Fibroblast of lung (primary cell): ENCODE results near the gene HDLBP. TPM values are rescaled to one million over a fixed set of nuclear protein-coding genes. Genes with fewer than 3 reads are reported as not detected.

Source experiments
- DNase-seq, 2 donors: peaks; one replicate each; pipeline versions ENCODE4 v3.0.0 to v3.0.0-alpha.2; 2010; ENCODE audit warnings: low read depth in 2 of 2
- H2AFZ ChIP-seq: 2 replicates; pipeline ENCODE4 v1.5.1; 2012; ENCODE audit warnings: low read length, control low read depth, inconsistent platforms
- H3K27ac ChIP-seq: 2 replicates; pipeline ENCODE4 v1.5.1; 2011; ENCODE audit warnings: low read length, control low read depth; ENCODE audit not compliant: insufficient read depth
- H3K27me3 ChIP-seq: 2 replicates; pipeline ENCODE4 v1.5.1; 2011; ENCODE audit warnings: mild to moderate bottlenecking, low read length; ENCODE audit not compliant: control insufficient read depth, insufficient read depth
- H3K36me3 ChIP-seq: 2 replicates; pipeline ENCODE4 v1.5.1; 2011; ENCODE audit warnings: low read length; ENCODE audit not compliant: control insufficient read depth, insufficient read depth
- H3K4me1 ChIP-seq: 2 replicates; pipeline ENCODE4 v1.5.1; 2011; ENCODE audit warnings: low read length; ENCODE audit not compliant: control insufficient read depth, insufficient read depth; ENCODE audit errors: extremely low read depth
- H3K4me2 ChIP-seq: 2 replicates; pipeline ENCODE4 v1.5.1; 2011; ENCODE audit warnings: low read length, control low read depth; ENCODE audit not compliant: insufficient read depth; ENCODE audit errors: extremely low read depth
- H3K4me3 ChIP-seq, 4 experiments: fragments of 200-600 bp in 1 of 4; sonication (generic) in 1 of 4; replicated peaks in 1 of 4; 2 replicates each; pipeline ENCODE4 v1.5.1; 2011 to 2016; ENCODE audit warnings: low read length in 4 of 4, low read depth in 3 of 4, mild to moderate bottlenecking in 3 of 4, control low read depth in 2 of 4, inconsistent platforms in 1 of 4, mixed read lengths in 1 of 4; ENCODE audit not compliant: insufficient read depth in 1 of 4; ENCODE audit errors: control extremely low read depth in 1 of 4
- H3K79me2 ChIP-seq: 2 replicates; pipeline ENCODE4 v1.5.1; 2012; ENCODE audit warnings: mild to moderate bottlenecking, low read length, inconsistent platforms; ENCODE audit not compliant: control insufficient read depth, insufficient read depth
- H3K9ac ChIP-seq: 2 replicates; pipeline ENCODE4 v1.5.1; 2011; ENCODE audit warnings: mild to moderate bottlenecking, low read length, control low read depth; ENCODE audit not compliant: insufficient read depth
- H3K9me3 ChIP-seq: 2 replicates; pipeline ENCODE4 v1.5.1; 2012; ENCODE audit warnings: low read depth, low read length; ENCODE audit not compliant: control insufficient read depth, insufficient read depth
- H4K20me1 ChIP-seq: 2 replicates; pipeline ENCODE4 v1.5.1; 2011; ENCODE audit warnings: low read length; ENCODE audit not compliant: control insufficient read depth, insufficient read depth; ENCODE audit errors: extremely low read depth
- EZH2 ChIP-seq: IDR thresholded peaks from 2 replicates; pipeline ENCODE4 v1.5.1; 2012; ENCODE audit warnings: low read length, control low read depth, mild to moderate bottlenecking; ENCODE audit errors: missing control alignments
- polyA plus RNA-seq, 2 donors: library from polyadenylated mRNA; depleted of rRNA in 1 of 2; stranded (reverse) in 1 of 2; unstranded in 1 of 2; fragments of >200 nt; gene quantifications; 2 replicates each; pipeline ENCODE4 v1.2.1, GENCODE V29; 2011 to 2012; ENCODE audit warnings: missing spikeins in 1 of 2
- total RNA-seq: library from RNA; depleted of rRNA; stranded (reverse); fragments of >200 nt; gene quantifications from 2 replicates; pipeline ENCODE4 v1.2.1, GENCODE V29; 2014
- TF ChIP-seq, protein P1 (sequence below), 2 donors: IDR thresholded peaks in 1 of 2; conservative IDR thresholded peaks in 1 of 2; 1 replicate in 1 of 2; 2 replicates in 1 of 2; pipeline ENCODE4 v1.5.1; 2011 to 2012; ENCODE audit warnings: low read length in 2 of 2, control low read depth in 1 of 2, inconsistent platforms in 1 of 2, low read depth in 1 of 2, mild to moderate bottlenecking in 1 of 2

Gene HDLBP
- total and polyA plus RNA-seq, 2 donors (not counting 1 experiment from before 2014, with no cell fraction given) = 626 to 1,354 TPM

DNA sequence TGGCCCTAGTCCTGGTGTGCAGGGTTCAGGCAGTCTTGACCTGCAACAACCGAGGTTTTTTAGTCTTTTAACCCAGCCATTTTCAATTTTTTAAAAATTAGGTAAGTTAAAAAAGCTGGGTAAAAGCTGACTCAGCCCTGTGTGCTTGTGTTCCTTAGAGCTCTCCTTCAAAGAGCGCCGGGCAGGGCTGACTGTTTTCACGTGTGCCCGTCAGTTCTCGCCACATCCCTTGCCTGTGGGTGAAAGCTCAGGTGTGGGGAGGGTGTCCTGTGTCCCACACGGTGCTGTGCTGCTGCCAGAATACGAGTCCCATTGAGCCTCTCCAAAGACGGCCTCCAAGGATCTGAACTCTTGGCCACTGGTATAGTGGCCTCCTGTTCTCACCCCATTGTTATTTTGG is 132.3 kb downstream of the HDLBP start:
- no peaks in the 10 kb centered on the region for H3K4me1 ChIP-seq
- no peak overlapping the region for H3K4me3 ChIP-seq
- no peak overlapping the region for H3K9ac ChIP-seq
- no peak for TF ChIP-seq EZH2
- TF ChIP-seq, protein P1, sequence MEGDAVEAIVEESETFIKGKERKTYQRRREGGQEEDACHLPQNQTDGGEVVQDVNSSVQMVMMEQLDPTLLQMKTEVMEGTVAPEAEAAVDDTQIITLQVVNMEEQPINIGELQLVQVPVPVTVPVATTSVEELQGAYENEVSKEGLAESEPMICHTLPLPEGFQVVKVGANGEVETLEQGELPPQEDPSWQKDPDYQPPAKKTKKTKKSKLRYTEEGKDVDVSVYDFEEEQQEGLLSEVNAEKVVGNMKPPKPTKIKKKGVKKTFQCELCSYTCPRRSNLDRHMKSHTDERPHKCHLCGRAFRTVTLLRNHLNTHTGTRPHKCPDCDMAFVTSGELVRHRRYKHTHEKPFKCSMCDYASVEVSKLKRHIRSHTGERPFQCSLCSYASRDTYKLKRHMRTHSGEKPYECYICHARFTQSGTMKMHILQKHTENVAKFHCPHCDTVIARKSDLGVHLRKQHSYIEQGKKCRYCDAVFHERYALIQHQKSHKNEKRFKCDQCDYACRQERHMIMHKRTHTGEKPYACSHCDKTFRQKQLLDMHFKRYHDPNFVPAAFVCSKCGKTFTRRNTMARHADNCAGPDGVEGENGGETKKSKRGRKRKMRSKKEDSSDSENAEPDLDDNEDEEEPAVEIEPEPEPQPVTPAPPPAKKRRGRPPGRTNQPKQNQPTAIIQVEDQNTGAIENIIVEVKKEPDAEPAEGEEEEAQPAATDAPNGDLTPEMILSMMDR (conservative IDR thresholded peaks at IDR 0.05 in 1 of 2, IDR thresholded peaks at IDR 0.05 in 1 of 2; ENCODE audit: low read depth in 1 of 2, low read length in 2 of 2) = no peak
- DNase-seq = no peak
- no peak overlapping the region for H3K4me2 ChIP-seq
- H2AFZ ChIP-seq = no peak overlapping the region
- no peaks in the 10 kb centered on the region for H4K20me1 ChIP-seq
- no peaks in the 10 kb centered on the region for H3K27me3 ChIP-seq
- no peaks in the 10 kb centered on the region for H3K79me2 ChIP-seq
- H3K9me3 ChIP-seq = no peaks in the 10 kb centered on the region
- no peak overlapping the region for H3K27ac ChIP-seq
- H3K36me3 ChIP-seq = peaks cover 6% of the 10 kb centered on the region

DNA sequence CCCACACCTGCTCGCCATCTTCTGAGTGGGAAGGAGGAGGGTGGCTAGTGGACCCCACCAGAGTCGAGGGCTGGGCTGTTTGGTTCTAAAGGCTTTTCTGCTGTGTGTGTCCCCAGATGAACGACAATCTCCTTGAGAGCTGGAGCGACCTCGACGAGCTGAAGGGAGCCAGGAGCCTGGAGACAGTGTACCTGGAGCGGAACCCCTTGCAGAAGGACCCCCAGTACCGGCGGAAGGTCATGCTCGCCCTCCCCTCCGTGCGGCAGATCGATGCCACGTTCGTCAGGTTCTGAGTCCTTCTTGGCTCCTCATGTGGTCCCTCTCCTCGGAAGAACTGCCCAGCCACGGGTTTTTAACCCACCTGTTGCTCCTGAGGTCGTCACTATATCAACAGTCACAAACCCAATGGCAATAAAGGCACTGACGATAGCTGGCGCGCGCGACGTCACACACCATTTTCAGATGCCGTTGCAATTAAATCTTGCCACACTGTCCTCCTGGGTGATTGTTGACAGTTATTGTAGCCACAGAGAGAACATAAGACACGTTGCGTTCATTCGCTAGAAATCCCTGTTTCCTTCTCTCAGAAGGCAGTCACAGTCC is 132.8 kb downstream of the HDLBP start:
- H3K36me3 ChIP-seq = peaks cover 6% of the 10 kb centered on the region
- H3K27me3 ChIP-seq = no peaks in the 10 kb centered on the region
- H3K79me2 ChIP-seq = no peaks in the 10 kb centered on the region
- no peaks in the 10 kb centered on the region for H3K9me3 ChIP-seq
- no peaks in the 10 kb centered on the region for H3K4me1 ChIP-seq
- H3K4me3 ChIP-seq = no peak overlapping the region
- no peak overlapping the region for H2AFZ ChIP-seq
- no peak overlapping the region for H3K9ac ChIP-seq
- no peak for DNase-seq
- no peak overlapping the region for H3K27ac ChIP-seq
- H4K20me1 ChIP-seq = no peaks in the 10 kb centered on the region
- H3K4me2 ChIP-seq = no peak overlapping the region
- TF ChIP-seq EZH2 = no peak
- TF ChIP-seq, protein P1 (conservative IDR thresholded peaks at IDR 0.05 in 1 of 2, IDR thresholded peaks at IDR 0.05 in 1 of 2; ENCODE audit: low read depth in 1 of 2, low read length in 2 of 2) = no peak

- Histone ChIP-seq H3K36me3 (peaks cover 6% of the 10 kb centered on the region), H3K4me1 (no peaks in the 10 kb centered on the region), H3K9me3 (no peaks in the 10 kb centered on the region), H3K9ac (no peak overlapping the region), H3K27me3 (no peaks in the 10 kb centered on the region), H3K27ac (no peak overlapping the region), H4K20me1 (no peaks in the 10 kb centered on the region), H2AFZ (no peak overlapping the region), H3K4me2 (no peak overlapping the region), H3K79me2 (no peaks in the 10 kb centered on the region), H3K4me3 (no peak overlapping the region)
- DNase-seq = no peak
- TF ChIP-seq, protein P1 (conservative IDR thresholded peaks at IDR 0.05 in 1 of 2, IDR thresholded peaks at IDR 0.05 in 1 of 2; ENCODE audit: low read depth in 1 of 2, low read length in 2 of 2) = no peak
Measured at GRCh38 chr2:241182126-241182525, 133.3 kb downstream of the HDLBP start.
